Panc1 (cell line): ENCODE measurements around the gene SPECC1. TPM values are rescaled to one million over a fixed set of nuclear protein-coding genes. Genes with fewer than 3 reads are reported as not detected.

Source experiments
- ATAC-seq: fragments of 200-7000 bp; cut with Tn5 transposase; 2 replicates; pipeline ENCODE4 v1.9.1; 2020; ENCODE audit warnings: mild to moderate bottlenecking, moderate library complexity
- BruUV-seq: library from RNA; stranded (reverse); fragments of 400-500 nt; replicated peaks from 2 replicates; lab custom pipeline; 2021; lab: Mats Ljungman, UMichigan
- CTCF ChIA-PET: fragments of 300-600 bp; sonication (Branson Sonifier 250); formaldehyde crosslinking; loops from one replicate; lab custom pipeline; 2022; ENCODE audit warnings: antibody characterized with exemption; lab: Charles Lee
- POLR2A ChIA-PET: fragments of 300-600 bp; sonication (Branson Sonifier 250); formaldehyde crosslinking; loops from one replicate; lab custom pipeline; 2022; ENCODE audit warnings: antibody characterized with exemption; lab: Charles Lee
- DNase-seq: peaks from one replicate; pipeline ENCODE4 v3.0.0-alpha.2; 2010; ENCODE audit warnings: low read depth, low spot score
- H3K27ac ChIP-seq: 2 replicates; pipeline ENCODE4 v1.5.1; 2011; ENCODE audit warnings: mild to moderate bottlenecking, low read length, inconsistent platforms
- H3K27me3 ChIP-seq: fragments of 200-500 bp; sonication (Bioruptor generic); 2 replicates; pipeline ENCODE4 v1.6.0; 2014; ENCODE audit warnings: low read length, inconsistent platforms; ENCODE audit not compliant: control insufficient read depth, insufficient read depth
- H3K36me3 ChIP-seq: fragments of 200-500 bp; sonication (Bioruptor generic); 2 replicates; pipeline ENCODE4 v1.5.1; 2014; ENCODE audit warnings: inconsistent platforms, mild to moderate bottlenecking, low read length, moderate library complexity; ENCODE audit not compliant: control insufficient read depth, insufficient read depth
- H3K4me1 ChIP-seq: 2 replicates; pipeline ENCODE4 v1.5.1; 2011; ENCODE audit warnings: inconsistent platforms, mild to moderate bottlenecking, low read length, moderate library complexity; ENCODE audit not compliant: control insufficient read depth, insufficient read depth
- H3K4me3 ChIP-seq, 2 experiments: 2 replicates each; pipeline ENCODE4 v1.5.1; 2011 to 2012; ENCODE audit warnings: low read depth in 2 of 2, low read length in 2 of 2, mild to moderate bottlenecking in 2 of 2, inconsistent platforms in 1 of 2, moderate library complexity in 1 of 2
- H3K9me3 ChIP-seq: fragments of 200-500 bp; sonication (Bioruptor generic); 2 replicates; pipeline ENCODE4 v1.5.1; 2014; ENCODE audit warnings: low read depth, mild to moderate bottlenecking, inconsistent platforms, low read length, moderate library complexity; ENCODE audit not compliant: control insufficient read depth, insufficient read depth
- CTCF ChIP-seq: fragments of 450-650 bp; IDR thresholded peaks from 2 replicates; pipeline ENCODE4 v1.5.1; 2017; ENCODE audit warnings: mild to moderate bottlenecking
- POLR2AphosphoS5 ChIP-seq: IDR thresholded peaks from 2 replicates; pipeline ENCODE4 v1.6.1; 2012; ENCODE audit warnings: mild to moderate bottlenecking, low read depth, low read length, moderate library complexity
- REST ChIP-seq, 2 experiments: IDR thresholded peaks; 2 replicates each; pipeline ENCODE4 v1.6.1; 2011 to 2012; ENCODE audit warnings: low read depth in 2 of 2, control low read depth in 1 of 2, low read length in 1 of 2, mild to moderate bottlenecking in 1 of 2, moderate library complexity in 1 of 2; ENCODE audit not compliant: insufficient read depth in 1 of 2
- SIN3A ChIP-seq: IDR thresholded peaks from 2 replicates; pipeline ENCODE4 v1.6.1; 2012; ENCODE audit warnings: low read depth, mild to moderate bottlenecking, low read length, moderate library complexity, borderline replicate concordance; ENCODE audit not compliant: insufficient read depth
- TCF7L2 ChIP-seq: IDR thresholded peaks from 2 replicates; pipeline ENCODE4 v1.6.1; 2011; ENCODE audit warnings: mild to moderate bottlenecking, low read depth, low read length, inconsistent platforms
- in situ Hi-C: cut with HindIII; loops from 2 replicates; pipeline ENCODE4 v1.10.0; 2016; ENCODE audit warnings: low sequenced_read_pairs, low pct_unique_long_range_greater_than_20kb
- intact Hi-C: fragments of 100-400 bp; cut with micrococcal nuclease; formaldehyde crosslinking; loops from one replicate; pipeline ENCODE4 v1.10.0; 2022; ENCODE audit not compliant: unreplicated experiment
- total RNA-seq: library from RNA; stranded (reverse); gene quantifications from one replicate; pipeline ENCODE4 v1.2.1, GENCODE V29; 2021; ENCODE audit not compliant: unreplicated experiment

Gene SPECC1
- total RNA-seq, 1 experiment from 2014 or later: 80.8 TPM

DNA sequence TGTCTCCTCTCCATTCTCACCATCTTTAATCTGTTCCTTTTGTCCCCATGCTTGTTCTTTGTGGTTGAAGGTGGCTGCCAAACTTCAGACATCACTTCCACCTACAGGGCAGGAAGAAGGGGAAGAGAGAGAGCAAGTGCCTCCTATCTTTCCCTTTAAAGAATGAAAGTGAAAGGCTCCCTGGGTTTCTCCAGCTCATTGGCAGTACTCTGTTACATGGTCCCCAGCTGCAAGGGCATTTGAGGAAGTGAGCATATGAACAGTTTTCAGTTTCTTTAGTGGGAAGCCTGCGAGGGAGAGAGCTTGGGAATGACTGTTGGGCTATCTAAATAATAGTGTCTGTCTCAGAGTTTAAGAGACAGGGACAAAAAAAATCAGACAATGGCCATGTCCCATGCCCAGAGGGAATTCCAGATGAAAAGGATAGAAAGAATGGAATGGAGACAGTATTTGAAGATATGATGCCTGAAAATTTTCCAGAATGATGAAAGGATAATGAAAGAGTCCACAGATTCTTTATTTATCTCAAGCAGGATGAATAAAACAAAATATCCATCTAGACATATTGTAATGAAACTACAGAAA is 298.3 kb downstream of the SPECC1 start:
- Histone ChIP-seq H3K36me3 (no peaks in the 10 kb centered on the region), H3K4me3 (no peak overlapping the region), H3K9me3 (peaks cover 17% of the 10 kb centered on the region), H3K27ac (no peak overlapping the region), H3K4me1 (no peaks in the 10 kb centered on the region), H3K27me3 (no peaks in the 10 kb centered on the region)
- in situ Hi-C loops: no loop called here
- POLR2A ChIA-PET: no interaction called here
- no TSS peak for BruUV-seq
- ATAC-seq: no peak
- DNase-seq: no peak
- TF ChIP-seq CTCF (no peak), SIN3A (no peak), POLR2AphosphoS5 (no peak), REST (IDR thresholded peaks at IDR 0.05; ENCODE audit: insufficient read depth in 1 of 2, low read depth in 2 of 2, low read length in 1 of 2) (no peak), TCF7L2 (no peak)
- intact Hi-C loops: no loop called here
- CTCF ChIA-PET: no interaction called here

GRCh38 chr17:20310481-20310880 is 301.3 kb downstream of the SPECC1 start:
- TF ChIP-seq SIN3A (no peak), CTCF (no peak), TCF7L2 (no peak), REST (IDR thresholded peaks at IDR 0.05; ENCODE audit: insufficient read depth in 1 of 2, low read depth in 2 of 2, low read length in 1 of 2) (no peak), POLR2AphosphoS5 (no peak)
- no TSS peak for BruUV-seq
- no peaks in the 10 kb centered on the region for H3K4me1 ChIP-seq
- POLR2A ChIA-PET: no interaction called here
- no peaks in the 10 kb centered on the region for H3K36me3 ChIP-seq
- peaks cover 17% of the 10 kb centered on the region for H3K9me3 ChIP-seq
- CTCF ChIA-PET: no interaction called here
- in situ Hi-C loops (no loop called here), intact Hi-C loops (no loop called here)
- no peak overlapping the region for H3K4me3 ChIP-seq
- H3K27ac ChIP-seq: no peak overlapping the region
- no peaks in the 10 kb centered on the region for H3K27me3 ChIP-seq
- no peak for ATAC-seq
- DNase-seq: no peak
